HG03442 (cell line): Measurements from ENCODE around the gene FEN1.
A peak's percentile ranks its signal among the peaks of the same experiment; 100 is the strongest.

Experiments
- ATAC-seq: cut with Tn5 transposase; IDR thresholded peaks from one replicate; pipeline ENCODE4 v1.9.1; 2021; ENCODE audit warnings: mild to moderate bottlenecking, moderate library complexity; ENCODE audit not compliant: unreplicated experiment

The FEN1 gene

GRCh38 chr11:61792310-61793082 lies at the start of gene FEN1, which contains the start of gene TMEM258:
Gene FEN1, plus strand, starts transcription at chr11:61792911. Its CDS starts 2,451 bp downstream, at chr11:61795362.
Gene TMEM258, minus strand, starts transcription at chr11:61792599. Its CDS starts 41 bp downstream, at chr11:61792558.
- ATAC-seq, result peak; percentile 75

GRCh38 chr11:61743486-61744095 lies 49.1 kb upstream of the FEN1 start:
- no peak for ATAC-seq

GRCh38 chr11:61744181-61744580 lies 48.5 kb upstream of the FEN1 start:
- no peak for ATAC-seq

- no peak for ATAC-seq
Observed at GRCh38 chr11:61744609-61745156, 48.0 kb upstream of the FEN1 start.

GRCh38 chr11:61745781-61746441 lies 46.8 kb upstream of the FEN1 start:
- ATAC-seq, result no peak

- no peak for ATAC-seq
Observed at GRCh38 chr11:61746442-61747191, 46.1 kb upstream of the FEN1 start.

- no peak for ATAC-seq
Observed at GRCh38 chr11:61747192-61747966, 45.3 kb upstream of the FEN1 start.

- ATAC-seq, result no peak
Observed at GRCh38 chr11:61747967-61748285, 44.8 kb upstream of the FEN1 start.

GRCh38 chr11:61749591-61750217 lies 43.0 kb upstream of the FEN1 start:
- no peak for ATAC-seq

GRCh38 chr11:61750631-61751273 lies 42.0 kb upstream of the FEN1 start:
- no peak for ATAC-seq

- no peak for ATAC-seq
Observed at GRCh38 chr11:61751384-61751783, 41.3 kb upstream of the FEN1 start.

GRCh38 chr11:61752117-61752924 lies 40.4 kb upstream of the FEN1 start, which contains the start of gene MYRF:
Gene MYRF, plus strand, starts transcription at chr11:61752636. Its CDS starts 109 bp downstream, at chr11:61752745.
- no peak for ATAC-seq

GRCh38 chr11:61752925-61753521 lies 39.7 kb upstream of the FEN1 start:
- ATAC-seq, result no peak

- no peak for ATAC-seq
Observed at GRCh38 chr11:61753672-61754071, 39.0 kb upstream of the FEN1 start.

- ATAC-seq, result no peak
Observed at GRCh38 chr11:61754534-61755482, 37.9 kb upstream of the FEN1 start.

- ATAC-seq, result no peak
Observed at GRCh38 chr11:61756147-61756451, 36.6 kb upstream of the FEN1 start.
